Pancreas (tissue), 10 donors: ENCODE results near the gene ILK. TPM values are rescaled to one million over a fixed set of nuclear protein-coding genes. Genes with fewer than 3 reads are reported as not detected.
A peak's percentile ranks its signal among the peaks of the same experiment; 100 is the strongest.

Source experiments
- ATAC-seq, 4 donors: fragments of 200-7000 bp; cut with Tn5 transposase; one replicate each; pipeline versions ENCODE4 v1.8.0 to v1.9.1; 2020; ENCODE audit warnings: mild to moderate bottlenecking in 4 of 4, moderate library complexity in 4 of 4
- DNase-seq, 6 donors: peaks; one replicate each; pipeline ENCODE4 v3.0.0-alpha.2; 2020
- FAIRE-seq: peaks from 2 replicates; lab custom pipeline; 2012; peaks lifted over from hg19 to GRCh38; lab: Jason Lieb, UNC
- H3K27ac ChIP-seq, 4 donors: fragments of 200-600 bp; sonication (generic); 1 replicate in 3 of 4; 2 replicates in 1 of 4; pipeline versions ENCODE4 v1.5.0 to v1.8.0; 2020
- H3K27me3 ChIP-seq, 4 donors: fragments of 200-600 bp; one replicate each; pipeline ENCODE4 v1.8.0; 2021
- H3K36me3 ChIP-seq, 3 donors: fragments of 200-600 bp; sonication (generic) in 1 of 3; one replicate each; pipeline versions ENCODE4 v1.5.0 to v1.8.0; 2020 to 2021
- H3K4me1 ChIP-seq, 3 donors: fragments of 200-600 bp; one replicate each; pipeline ENCODE4 v1.8.0; 2021
- H3K4me3 ChIP-seq, 4 donors: fragments of 200-600 bp; sonication (generic) in 2 of 4; one replicate each; pipeline versions ENCODE4 v1.5.0 to v1.8.0; 2020 to 2021
- H3K9me3 ChIP-seq, 4 donors: fragments of 200-600 bp; one replicate each; pipeline ENCODE4 v1.8.0; 2021
- CTCF ChIP-seq, 4 donors: fragments of 200-600 bp; sonication (generic) in 3 of 4; IDR thresholded peaks; one replicate each; pipeline versions ENCODE4 v1.5.0 to v1.8.0; 2021; ENCODE audit warnings: antibody characterized with exemption in 4 of 4
- WGBS, 2 donors: extraction: QIAGEN DNeasy Blood & Tissue Kit; methylation state at CpG; one replicate each; pipeline ENCODE4 v1.1.7; 2013; 5-methylcytosine and 5-hydroxymethylcytosine counted together
- intact Hi-C, 3 donors: fragments of 100-400 bp; cut with DNase I; formaldehyde crosslinking; loops; one replicate each; pipeline versions ENCODE4 v1.11.1 to v1.14.2; 2022
- polyA plus RNA-seq, 2 donors: library from polyadenylated mRNA; stranded (reverse); fragments of 200-250 nt; gene quantifications; one replicate each; pipeline ENCODE4 v1.2.3, GENCODE V29; 2013
- total RNA-seq, 6 donors: library from RNA; stranded (reverse); fragmentation: NEBNext Ultra II Directional in 4 of 6; extraction: Animal tissue kit (Norgen Biotek cat#: 25700) in 4 of 6; gene quantifications; one replicate each; pipeline versions ENCODE4 v1.2.1 to v1.2.4, GENCODE V29; 2021 to 2023
- donor health status: healthy with polysubstance abuse.
- donor health status: DM: no; HTN: no; CAD: no; lungs with moderate emphysema.
- donor health status: DM: no; HTN: no; CAD: no.
- donor health status: control.
- donor health status: control.
- donor health status: Bipolar disorder and iron deficiency.
- donor health status: DM: yes; HTN: yes; CAD: no.
- donor health status: DM: no; HTN: no; CAD: no.
- donor health status: DM: no; HTN: no; CAD: no.
- donor health status: DM: yes; HTN: yes; CAD: no.

Gene ILK
- total and polyA plus RNA-seq, 8 donors, result 47.9 to 137 (median 70.4) TPM

DNA sequence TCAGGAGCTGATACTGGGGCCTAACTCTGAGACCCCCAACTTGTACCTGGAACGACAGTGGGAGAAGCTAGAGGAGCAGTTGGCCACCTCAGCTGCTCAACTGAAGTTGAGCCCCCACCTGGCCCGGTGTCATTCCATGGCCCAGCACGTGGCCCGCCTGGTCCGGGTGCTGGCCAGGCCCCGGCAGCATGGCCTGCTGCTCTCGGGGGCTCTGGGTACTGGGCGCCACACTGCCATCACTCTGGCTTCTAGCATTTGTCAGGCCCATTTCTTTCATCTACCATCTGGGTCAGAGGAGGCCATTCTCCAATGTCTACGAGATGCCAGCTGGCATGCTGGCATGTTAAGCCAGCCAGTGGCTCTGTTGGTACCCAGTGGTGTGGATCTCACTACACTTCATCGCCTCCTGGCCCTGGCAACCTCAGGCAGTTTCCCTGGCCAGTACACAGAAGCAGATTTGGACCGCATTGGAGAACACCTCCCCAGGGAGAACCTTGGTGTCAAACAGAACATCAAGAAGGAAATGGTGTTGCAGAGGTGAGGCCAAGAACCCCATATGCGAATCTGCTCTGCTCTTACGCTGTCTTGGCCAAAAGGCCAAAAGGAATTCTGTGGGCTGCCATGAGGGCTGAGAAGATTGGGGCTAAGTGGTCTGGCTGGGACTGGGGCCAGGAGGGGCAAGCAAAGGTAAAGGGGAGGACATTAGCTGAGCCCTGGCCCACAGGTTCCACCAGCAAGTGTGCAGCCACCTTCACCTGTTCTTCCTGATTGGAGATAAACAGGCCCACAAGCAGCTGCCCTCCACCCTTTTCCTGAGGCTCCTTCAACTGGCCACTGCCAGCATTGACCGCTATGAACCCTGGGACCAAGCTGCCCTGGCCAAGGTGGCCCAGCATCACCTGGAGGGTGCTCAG lies 45.6 kb upstream of the ILK start:
- no peak overlapping the region for H3K27ac ChIP-seq
- no peaks in the 10 kb centered on the region for H3K9me3 ChIP-seq
- DNase-seq (no peak), ATAC-seq (no peak), FAIRE-seq (no peak)
- no peak for TF ChIP-seq CTCF (IDR thresholded peaks at IDR 0.05)
- peaks cover 0 to 7% (median 0%) of the 10 kb centered on the region in 3 donors for H3K4me1 ChIP-seq
- no peak overlapping the region for H3K4me3 ChIP-seq
- intact Hi-C loops, result no loop called here
- H3K36me3 ChIP-seq, result no peaks in the 10 kb centered on the region
- H3K27me3 ChIP-seq, result no peaks in the 10 kb centered on the region
- WGBS, 2 donors, result 93 to 97% methylated on average over 14 of the region's 14 CpGs

DNA sequence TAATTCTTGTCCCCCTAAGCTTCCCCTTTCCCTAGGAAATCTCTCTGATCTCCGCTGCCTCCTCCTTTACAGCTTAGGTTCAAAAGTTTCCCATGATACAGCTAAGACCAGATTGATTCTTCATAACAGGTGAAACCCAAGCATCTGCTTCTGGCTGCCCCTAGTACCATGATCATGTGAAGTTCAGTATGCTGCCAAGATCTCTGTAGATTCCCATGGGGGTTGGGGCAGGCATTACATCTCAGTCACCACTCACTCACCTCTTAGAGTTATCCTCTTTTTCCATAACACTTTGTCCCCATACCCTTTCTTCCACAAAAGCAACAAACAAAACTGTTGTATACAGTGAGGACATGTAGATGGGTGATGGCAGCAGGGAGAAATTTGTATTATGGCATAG lies 44.2 kb upstream of the ILK start:
- DNase-seq (no peak), FAIRE-seq (no peak), ATAC-seq (no peak)
- H3K9me3 ChIP-seq, result no peaks in the 10 kb centered on the region
- intact Hi-C loops, result no loop called here
- peaks cover 0 to 4% (median 0%) of the 10 kb centered on the region in 3 donors for H3K4me1 ChIP-seq
- no peak overlapping the region for H3K27ac ChIP-seq
- no peak for TF ChIP-seq CTCF (IDR thresholded peaks at IDR 0.05)
- H3K27me3 ChIP-seq, result no peaks in the 10 kb centered on the region
- WGBS, 2 donors, result 93 to 100% methylated on average over 1 of the region's 1 CpG
- no peak overlapping the region for H3K4me3 ChIP-seq
- no peaks in the 10 kb centered on the region for H3K36me3 ChIP-seq

GRCh38 chr11:6561288-6561687 lies 42.3 kb upstream of the ILK start:
- intact Hi-C loops, result no loop called here
- H3K4me3 ChIP-seq, result no peak overlapping the region
- FAIRE-seq, result no peak
- H3K27me3 ChIP-seq, result no peaks in the 10 kb centered on the region
- WGBS, 2 donors, result 84 to 90% methylated on average over 3 of the region's 3 CpGs
- no peak for TF ChIP-seq CTCF (IDR thresholded peaks at IDR 0.05)
- no peaks in the 10 kb centered on the region for H3K9me3 ChIP-seq
- no peak for ATAC-seq
- no peaks in the 10 kb centered on the region for H3K4me1 ChIP-seq
- H3K36me3 ChIP-seq, result no peaks in the 10 kb centered on the region
- no peak overlapping the region for H3K27ac ChIP-seq
- DNase-seq, result no peak

DNA sequence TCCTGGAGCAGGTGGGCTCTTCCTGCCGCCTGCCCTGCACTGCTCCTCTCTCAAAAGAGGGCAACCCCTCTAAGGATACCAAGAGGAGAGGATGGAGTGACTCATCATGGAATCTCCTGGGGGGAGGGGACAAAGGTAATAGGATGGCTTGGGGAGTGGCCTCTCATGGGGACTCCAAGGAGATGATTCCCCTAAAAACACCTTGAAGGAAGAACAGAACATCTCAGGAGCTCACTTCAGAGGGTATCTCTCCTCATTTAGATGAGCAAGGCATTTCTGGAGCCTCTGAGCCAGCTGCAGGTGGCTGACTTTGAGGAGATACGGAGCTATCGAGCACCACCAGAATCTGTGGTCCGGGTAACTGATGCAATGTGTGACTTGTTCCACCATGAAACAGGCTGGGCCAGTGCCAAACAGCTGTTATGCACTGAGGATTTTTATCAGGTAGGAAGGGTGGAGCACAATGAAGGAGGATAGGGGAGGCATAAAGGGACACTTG lies 40.4 kb upstream of the ILK start:
- no peak for ATAC-seq
- 92 to 93% methylated on average over 4 of the region's 4 CpGs for WGBS, 2 donors
- TF ChIP-seq CTCF (IDR thresholded peaks at IDR 0.05), result no peak
- Histone ChIP-seq H3K36me3 (no peaks in the 10 kb centered on the region), H3K9me3 (no peaks in the 10 kb centered on the region), H3K4me3 (no peak overlapping the region), H3K27me3 (no peaks in the 10 kb centered on the region), H3K4me1 (no peaks in the 10 kb centered on the region), H3K27ac (no peak overlapping the region)
- FAIRE-seq, result no peak
- no peak for DNase-seq
- intact Hi-C loops, result no loop called here

DNA sequence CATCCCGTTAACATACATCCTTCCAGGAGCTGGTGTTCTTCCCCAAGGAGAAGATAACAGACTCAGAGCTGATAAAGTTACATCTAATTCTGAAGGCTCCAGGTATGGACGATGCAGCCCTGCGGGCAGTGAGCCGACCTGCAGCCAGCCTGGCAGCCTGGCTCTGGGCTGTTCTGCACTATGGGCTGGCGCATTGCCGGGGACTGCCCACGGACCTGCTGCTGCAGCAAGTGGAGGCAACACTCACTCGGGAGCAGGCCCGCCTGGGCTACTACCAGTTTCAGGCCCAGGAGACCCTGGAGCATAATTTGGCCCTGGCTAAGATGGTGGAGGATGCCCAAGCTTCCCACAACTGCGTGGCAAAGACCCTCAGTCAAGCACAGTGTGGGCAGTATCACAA lies 39.9 kb upstream of the ILK start:
- no peaks in the 10 kb centered on the region for H3K36me3 ChIP-seq
- peak in 1 of 6 donors; percentile 43 for DNase-seq
- no peak for TF ChIP-seq CTCF (IDR thresholded peaks at IDR 0.05)
- 91 to 92% methylated on average over 10 of the region's 10 CpGs for WGBS, 2 donors
- no peaks in the 10 kb centered on the region for H3K27me3 ChIP-seq
- no peak overlapping the region for H3K4me3 ChIP-seq
- peaks cover 0 to under 1% (median 0%) of the 10 kb centered on the region in 3 donors for H3K4me1 ChIP-seq
- intact Hi-C loops, result no loop called here
- H3K27ac ChIP-seq, result no peak overlapping the region
- no peaks in the 10 kb centered on the region for H3K9me3 ChIP-seq
- FAIRE-seq, result no peak
- no peak for ATAC-seq
